Fibroblast of pulmonary artery (primary cell): Measurements from ENCODE around the gene OSTN.
A peak's percentile ranks its signal among the peaks of the same experiment; 100 is the strongest.

ENCODE experiments used
- DNase-seq: peaks from one replicate; pipeline ENCODE4 v3.0.0-alpha.2; 2010; ENCODE audit warnings: low read depth
- H3K4me3 ChIP-seq: replicated peaks from 2 replicates; pipeline ENCODE4 v1.5.1; 2011; ENCODE audit warnings: low read depth, mild to moderate bottlenecking, control low read depth, low read length, moderate library complexity
- CTCF ChIP-seq: IDR thresholded peaks from 2 replicates; pipeline ENCODE4 v1.5.1; 2011; ENCODE audit warnings: mild to moderate bottlenecking, control low read depth, low read length, inconsistent platforms; ENCODE audit errors: missing control alignments

Gene OSTN

GRCh38 chr3:191227541-191227940 lies 28.5 kb downstream of the OSTN start:
- no peak for DNase-seq
- no peak overlapping the region for H3K4me3 ChIP-seq
- no peak for TF ChIP-seq CTCF

GRCh38 chr3:191234216-191234615 lies 35.2 kb downstream of the OSTN start:
- TF ChIP-seq CTCF = no peak
- no peak overlapping the region for H3K4me3 ChIP-seq
- no peak for DNase-seq

- no peak for TF ChIP-seq CTCF
- DNase-seq = peak; percentile 48
- H3K4me3 ChIP-seq = no peak overlapping the region
Observed at GRCh38 chr3:191235331-191236314, 36.6 kb downstream of the OSTN start.

GRCh38 chr3:191236646-191237045 lies 37.6 kb downstream of the OSTN start:
- DNase-seq = peak; percentile 33
- TF ChIP-seq CTCF = no peak
- no peak overlapping the region for H3K4me3 ChIP-seq

- no peak for DNase-seq
- no peak for TF ChIP-seq CTCF
- H3K4me3 ChIP-seq = no peak overlapping the region
Observed at GRCh38 chr3:191237047-191237882, 38.2 kb downstream of the OSTN start.

- TF ChIP-seq CTCF = no peak
- peak; percentile 88 for DNase-seq
Observed at GRCh38 chr3:191238321-191238817, 39.3 kb downstream of the OSTN start.

More at GRCh38 chr3:191238321-191238817, 39.3 kb downstream of the OSTN start:
- H3K4me3 ChIP-seq = no peak overlapping the region
